Endometrial microvascular endothelial cells (primary cell): ENCODE results near the gene ZNF442. TPM values are rescaled to one million over a fixed set of nuclear protein-coding genes. Genes with fewer than 3 reads are reported as not detected.
"Not testable (repeated sequence)": the region's sequence is repeated elsewhere in the genome, so short reads cannot be mapped to it uniquely, and the experiment has no call there.

Source experiments
- in situ Hi-C: cut with HindIII; loops from 2 replicates; pipeline ENCODE4 v1.10.0; 2017; ENCODE audit warnings: low sequenced_read_pairs, low pct_unique_long_range_greater_than_20kb; ENCODE audit errors: inconsistent ontology term
- total RNA-seq: library from RNA; depleted of rRNA; stranded (reverse); fragments of >200 nt; gene quantifications from one replicate; pipeline ENCODE4 v1.2.3, GENCODE V29; 2015; ENCODE audit errors: inconsistent ontology term

ZNF442 gene
- total RNA-seq: 0.09 TPM

- in situ Hi-C loops: no loop called here
Measured at GRCh38 chr19:12365236-12366162, at the start of gene ZNF442. TSS of gene ZNF442 (minus strand) at chr19:12365683. CDS start at chr19:12363631, 2,052 bp downstream.

GRCh38 chr19:12411893-12412292, 46.4 kb upstream of the ZNF442 start:
- in situ Hi-C loops: no loop called here

DNA sequence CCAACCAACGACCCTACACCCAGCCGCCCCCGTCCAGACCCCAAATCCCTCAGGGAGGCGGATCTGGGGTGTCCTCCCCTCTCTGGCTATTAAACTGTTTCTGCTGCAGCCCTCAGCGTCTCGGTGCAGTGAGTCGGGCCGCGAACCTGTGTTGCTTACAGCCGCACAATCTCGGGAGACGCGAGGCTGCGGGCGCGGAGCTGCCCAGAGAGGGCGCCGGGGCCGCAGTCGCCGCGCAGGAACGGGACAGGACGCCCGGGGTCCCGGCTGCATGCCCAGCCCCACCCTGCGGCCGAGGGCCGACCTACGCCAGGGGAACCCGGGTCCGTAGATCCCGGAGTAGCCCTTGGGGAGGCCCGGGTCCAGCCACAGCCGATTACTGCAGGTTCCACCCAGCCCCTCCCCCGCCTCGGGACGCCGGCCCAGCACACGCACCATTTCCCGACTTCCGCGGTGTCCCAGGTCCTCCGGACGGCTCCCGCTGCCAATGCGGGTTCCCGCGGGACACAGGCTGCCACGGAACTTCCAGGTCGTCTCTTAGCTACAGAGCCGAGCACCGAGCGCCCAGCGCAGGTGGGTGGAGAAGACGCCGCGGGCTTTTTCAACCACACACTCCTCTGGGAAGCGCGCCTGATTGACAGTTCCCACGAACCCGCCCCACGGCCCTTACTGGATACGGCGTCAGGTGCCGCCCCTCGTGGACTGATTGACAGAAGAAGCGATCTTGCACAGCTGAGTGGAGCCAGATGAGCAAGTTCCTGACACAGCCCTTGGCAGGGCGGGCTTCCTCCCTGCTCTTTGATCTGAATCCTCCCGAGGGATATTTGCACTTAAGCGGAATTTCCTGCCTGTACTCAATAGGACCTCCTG, 35.4 kb upstream of the ZNF442 start, which contains the start of gene ZNF799:
Gene ZNF799 (minus strand): TSS at position 639 of the 870 bp plus-strand sequence. CDS start 201 bp downstream, at position 438.
- in situ Hi-C loops: no loop called here

DNA sequence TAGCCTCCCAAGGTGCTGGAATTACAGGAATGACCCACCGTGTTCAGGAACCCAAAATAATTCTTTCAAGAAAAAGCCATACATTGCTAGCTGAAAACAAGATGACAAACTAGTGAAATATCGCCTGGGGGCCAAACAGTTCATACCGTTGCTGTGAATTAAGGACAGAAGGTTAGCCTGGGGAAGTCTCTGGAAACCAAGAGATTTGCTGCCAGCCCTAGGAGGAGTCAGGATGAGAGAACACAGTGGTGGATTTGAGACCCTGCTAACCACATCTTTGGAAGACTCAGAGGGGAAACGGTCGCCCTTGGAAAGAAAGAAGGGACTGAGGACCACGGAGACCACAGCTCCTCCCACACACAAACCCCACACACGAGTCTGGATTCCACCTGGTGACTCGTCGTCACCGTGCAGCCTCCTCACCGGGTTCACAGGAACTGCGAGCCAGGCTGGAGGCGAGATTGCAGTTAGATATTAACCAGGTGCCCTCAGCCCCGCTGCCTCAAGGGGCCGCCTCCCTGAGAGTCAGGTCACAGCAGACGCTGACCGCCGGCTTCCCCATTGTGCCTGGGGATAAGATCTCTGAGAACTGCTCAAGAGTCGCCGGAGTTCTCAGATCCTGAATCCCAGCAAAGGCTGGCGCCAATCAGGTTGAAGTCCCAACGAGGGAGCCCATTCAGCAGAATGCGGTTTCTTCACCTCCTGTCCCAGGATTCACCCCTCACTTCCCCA, 34.6 kb upstream of the ZNF442 start:
- in situ Hi-C loops: not testable (repeated sequence)

- in situ Hi-C loops: not testable (repeated sequence)
Measured at GRCh38 chr19:12391148-12391547, 25.7 kb upstream of the ZNF442 start.

- in situ Hi-C loops: not testable (repeated sequence)
Measured at GRCh38 chr19:12386365-12386764, 20.9 kb upstream of the ZNF442 start.

- in situ Hi-C loops: no loop called here
Measured at GRCh38 chr19:12380444-12380737, 14.9 kb upstream of the ZNF442 start.

GRCh38 chr19:12379732-12380443, 14.4 kb upstream of the ZNF442 start:
- in situ Hi-C loops: no loop called here

- in situ Hi-C loops: no loop called here
Measured at GRCh38 chr19:12374026-12374425, 8.5 kb upstream of the ZNF442 start.

GRCh38 chr19:12364391-12365235, 870 bp downstream of the ZNF442 start:
- in situ Hi-C loops: no loop called here

GRCh38 chr19:12362236-12362635, 3.2 kb downstream of the ZNF442 start:
- in situ Hi-C loops: not testable (repeated sequence)

DNA sequence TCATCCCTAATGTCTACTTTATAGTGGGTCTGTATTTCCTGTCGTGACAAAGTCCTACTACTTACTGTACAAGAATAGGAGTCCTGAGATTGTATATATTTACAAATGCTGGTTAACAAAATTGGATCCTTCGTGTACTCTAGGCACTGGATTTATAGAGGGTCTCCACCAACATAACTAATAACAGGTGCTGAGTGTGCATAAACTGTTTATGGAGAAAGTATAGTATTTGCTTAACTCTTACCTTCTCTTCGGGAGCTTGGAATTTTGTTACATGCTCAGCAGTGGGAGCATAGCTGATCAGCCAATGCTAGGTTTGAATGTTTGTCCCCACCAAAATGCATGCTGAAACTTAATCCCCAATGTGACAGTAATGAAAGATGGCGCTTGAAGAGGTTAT, 12.1 kb downstream of the ZNF442 start:
- in situ Hi-C loops: no loop called here

DNA sequence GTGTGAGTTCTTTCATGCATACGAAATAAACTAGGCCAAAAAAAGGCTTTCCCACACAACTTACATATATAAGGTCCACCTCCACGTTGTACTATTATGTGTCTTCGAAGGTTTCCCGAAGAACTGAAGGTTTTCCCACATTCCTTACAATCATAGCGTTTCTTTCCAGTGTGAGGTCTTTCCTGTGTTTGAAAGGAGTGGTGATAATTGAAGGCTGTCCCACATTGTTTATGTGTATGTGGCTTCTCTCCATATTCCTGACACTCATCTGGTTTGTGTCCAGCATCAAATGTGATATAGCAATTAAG, 14.6 kb downstream of the ZNF442 start:
- in situ Hi-C loops: no loop called here

DNA sequence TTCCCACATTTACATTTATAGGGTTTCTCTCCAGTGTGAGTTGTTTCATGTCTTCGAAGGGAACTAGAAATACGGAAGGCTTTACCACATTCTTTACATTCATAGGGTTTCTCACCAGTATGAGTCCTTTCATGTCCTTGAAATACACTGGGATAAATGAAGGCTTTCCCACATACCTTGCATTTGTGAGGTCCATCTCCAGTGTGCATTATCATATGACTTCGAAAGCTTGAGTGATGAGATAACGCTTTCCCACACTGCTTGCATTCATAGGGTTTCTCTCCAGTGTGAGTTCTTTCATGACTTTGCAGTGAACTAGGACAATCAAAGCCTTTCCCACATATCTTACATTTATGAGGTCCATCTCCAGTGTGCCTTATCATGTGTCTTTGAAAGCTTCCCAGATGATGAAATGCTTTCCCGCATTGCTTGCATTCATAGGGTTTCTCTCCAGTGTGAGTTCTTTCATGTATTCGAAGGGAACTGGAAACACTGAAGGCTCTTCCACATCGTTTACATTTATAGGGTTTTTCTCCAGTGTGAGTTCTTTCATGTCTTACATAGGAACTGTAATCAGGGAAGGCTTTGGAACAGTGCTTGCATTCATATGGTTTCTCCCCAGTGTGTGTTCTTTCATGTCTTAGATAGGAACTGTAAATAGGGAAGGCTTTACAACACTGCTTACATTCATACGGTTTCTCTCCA, 15.1 kb downstream of the ZNF442 start:
- in situ Hi-C loops: no loop called here

DNA sequence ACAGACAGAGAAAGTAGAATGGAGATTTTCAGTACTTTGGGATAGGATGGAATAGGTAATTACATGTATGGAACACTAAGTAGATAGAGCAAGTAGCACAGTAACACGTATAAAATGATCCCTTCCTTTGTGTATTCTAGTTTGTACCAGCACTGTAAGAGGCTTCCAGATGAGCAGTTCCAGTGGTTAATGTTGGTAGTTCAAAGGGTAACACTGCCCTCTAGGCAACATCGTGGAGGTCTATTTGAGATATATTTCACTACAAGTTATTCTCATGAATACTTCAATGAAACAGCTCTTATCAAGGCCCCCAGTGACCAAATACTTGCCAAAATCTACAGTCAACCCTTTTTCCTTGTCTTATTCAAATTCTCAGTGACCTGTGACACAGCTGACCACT, 18.6 kb downstream of the ZNF442 start:
- in situ Hi-C loops: no loop called here

- in situ Hi-C loops: no loop called here
Measured at GRCh38 chr19:12345197-12345596, 20.3 kb downstream of the ZNF442 start.
